ENCODE results near the gene STAU1. TPM values are rescaled to one million over a fixed set of nuclear protein-coding genes. Genes with fewer than 3 reads are reported as not detected.
A peak's percentile ranks its signal among the peaks of the same experiment; 100 is the strongest.

STAU1 gene
- total and polyA plus RNA-seq, 5 donors from 2014 or later = 29.6 to 67.6 (median 39.1) TPM

DNA sequence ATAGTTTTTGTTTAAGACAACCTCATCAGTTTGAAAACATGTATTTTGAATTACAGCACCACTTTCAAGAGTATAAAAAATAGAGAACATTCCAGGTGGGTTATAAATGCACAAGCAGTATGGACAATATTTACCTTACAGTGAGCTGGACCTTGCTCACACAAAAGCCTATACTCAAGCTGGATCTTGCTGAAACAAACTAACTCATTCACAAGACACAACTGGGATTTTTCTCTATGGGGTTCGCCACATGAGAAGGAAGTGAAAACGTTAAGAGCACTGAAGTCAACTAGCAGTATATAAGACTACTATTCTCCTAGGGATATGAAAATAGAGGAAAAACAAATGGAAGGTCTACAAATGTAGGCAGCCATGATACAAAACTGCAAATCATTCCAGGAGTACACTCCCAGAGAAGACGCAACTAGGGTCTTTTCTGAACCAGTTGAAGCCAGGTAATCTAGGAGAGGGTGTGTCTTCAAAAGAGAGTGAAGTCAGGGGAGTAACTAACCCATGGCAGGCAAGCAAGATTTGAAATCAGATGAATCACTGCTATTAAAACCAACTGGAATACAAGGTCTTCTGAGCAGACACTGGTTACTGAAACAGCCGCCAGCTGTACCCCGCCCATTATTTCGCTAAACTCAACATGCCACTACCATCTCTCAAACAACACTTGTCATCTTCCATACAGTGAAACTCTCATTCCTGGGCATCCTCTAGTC is 26.5 kb downstream of the STAU1 start:
- ATAC-seq (ENCODE audit: low read depth in 2 of 2) = no peak
- Histone ChIP-seq H3K27ac (ENCODE audit: insufficient read depth, low read length, poor library complexity, severe bottlenecking) (no peak overlapping the region), H3K36me3 (ENCODE audit: control insufficient read depth, insufficient read depth, low read length) (peaks cover 25% of the 10 kb centered on the region), H3K9me3 (ENCODE audit: control insufficient read depth in 2 of 2, low read length in 2 of 2) (no peaks in the 10 kb centered on the region), H3K27me3 (ENCODE audit: control insufficient read depth, insufficient read depth, low read length) (no peaks in the 10 kb centered on the region), H3K4me1 (ENCODE audit: control insufficient read depth, insufficient read depth, low read length, poor library complexity, severe bottlenecking) (peaks cover 17% of the 10 kb centered on the region), H3K4me3 (ENCODE audit: low read depth, low read length) (no peak overlapping the region)
- H3K36me3 Mint-ChIP-seq = peaks cover 12% of the 10 kb centered on the region
- no peaks in the 10 kb centered on the region for H3K9me3 Mint-ChIP-seq
- no peaks in the 10 kb centered on the region for H3K27me3 Mint-ChIP-seq
- H3K27ac Mint-ChIP-seq = peak overlapping the region; percentile 29 to 70 (median 62)
- peaks cover 29 to 53% (median 38%) of the 10 kb centered on the region in 4 donors for H3K4me1 Mint-ChIP-seq
- DNase-seq = no peak
- H3K4me3 Mint-ChIP-seq = peak overlapping the region in 1 of 4 donors; percentile 29

DNA sequence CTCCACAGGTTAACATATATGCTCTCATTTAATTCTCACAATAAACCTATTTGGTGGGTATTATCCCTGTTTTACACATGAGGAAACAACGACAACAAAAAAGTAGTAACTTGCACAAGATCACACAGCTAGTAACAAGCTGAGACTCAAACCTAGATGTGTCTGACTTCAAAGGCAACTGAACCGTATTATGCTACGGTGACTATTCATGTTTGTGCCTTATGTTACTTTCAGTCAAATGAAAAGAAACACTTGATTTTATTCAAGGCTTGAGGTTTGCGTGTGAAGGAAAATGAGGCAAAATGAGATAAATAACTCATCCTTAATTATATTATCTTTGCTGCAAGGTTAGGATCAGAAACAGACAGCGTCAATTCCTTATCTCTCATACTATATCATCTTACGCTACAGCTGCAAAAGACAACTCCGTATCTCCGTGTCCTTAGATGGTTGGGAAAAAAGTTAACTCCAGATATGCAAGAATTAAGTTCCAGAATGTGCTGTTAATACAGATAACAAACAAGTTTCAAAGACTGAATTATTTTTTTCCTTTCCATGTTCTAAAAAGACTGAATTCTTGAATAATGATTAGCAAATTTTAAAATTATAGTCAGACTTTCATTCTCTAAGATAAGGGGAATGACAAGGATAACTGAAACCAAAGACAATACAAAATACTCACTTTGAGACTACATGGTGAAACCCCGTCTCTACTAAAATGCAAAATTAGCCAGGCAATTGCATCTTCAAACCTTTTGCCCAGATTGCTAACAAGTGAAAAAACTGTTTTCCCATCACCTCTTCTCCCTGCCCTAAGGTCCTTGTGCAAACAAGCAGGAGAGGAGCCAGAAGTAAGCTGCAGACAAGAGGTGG is 27.8 kb downstream of the STAU1 start:
- H3K4me1 Mint-ChIP-seq = peaks cover 29 to 56% (median 40%) of the 10 kb centered on the region in 4 donors
- no peak overlapping the region for H3K4me3 Mint-ChIP-seq
- peaks cover 16% of the 10 kb centered on the region for H3K36me3 ChIP-seq (ENCODE audit: control insufficient read depth, insufficient read depth, low read length)
- no peaks in the 10 kb centered on the region for H3K27me3 Mint-ChIP-seq
- peaks cover 6% of the 10 kb centered on the region for H3K4me1 ChIP-seq (ENCODE audit: control insufficient read depth, insufficient read depth, low read length, poor library complexity, severe bottlenecking)
- H3K9me3 ChIP-seq (ENCODE audit: control insufficient read depth in 2 of 2, low read length in 2 of 2) = no peaks in the 10 kb centered on the region
- no peaks in the 10 kb centered on the region for H3K9me3 Mint-ChIP-seq
- H3K27me3 ChIP-seq (ENCODE audit: control insufficient read depth, insufficient read depth, low read length) = no peaks in the 10 kb centered on the region
- DNase-seq (no peak), ATAC-seq (ENCODE audit: low read depth in 2 of 2) (no peak)
- H3K27ac Mint-ChIP-seq = peak overlapping the region; percentile 4 to 70 (median 69)
- H3K4me3 ChIP-seq (ENCODE audit: low read depth, low read length) = no peak overlapping the region
- H3K36me3 Mint-ChIP-seq = peaks cover 9% of the 10 kb centered on the region
- no peak overlapping the region for H3K27ac ChIP-seq (ENCODE audit: insufficient read depth, low read length, poor library complexity, severe bottlenecking)

DNA sequence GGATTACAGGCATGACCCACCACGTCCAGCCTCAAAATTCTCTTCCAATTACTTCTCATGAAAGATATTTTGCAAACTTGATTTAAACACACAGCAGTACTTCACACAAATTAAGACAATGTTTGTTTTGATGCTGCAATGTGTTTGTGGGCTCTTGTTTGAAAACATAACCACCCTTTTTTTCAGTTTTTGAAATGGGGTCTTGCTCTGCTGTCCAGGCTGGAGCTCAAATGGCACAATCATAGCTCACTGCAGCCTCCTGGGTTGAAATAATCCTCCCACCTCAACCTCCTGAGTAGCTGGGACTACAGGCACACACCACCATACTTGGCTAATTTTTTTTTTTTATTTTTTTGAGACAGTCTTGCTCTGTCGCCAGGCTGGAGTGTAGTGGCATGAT is 31.0 kb downstream of the STAU1 start:
- Histone ChIP-seq H3K4me1 (ENCODE audit: control insufficient read depth, insufficient read depth, low read length, poor library complexity, severe bottlenecking) (peaks cover 5% of the 10 kb centered on the region), H3K36me3 (ENCODE audit: control insufficient read depth, insufficient read depth, low read length) (peaks cover 21% of the 10 kb centered on the region), H3K27ac (ENCODE audit: insufficient read depth, low read length, poor library complexity, severe bottlenecking) (no peak overlapping the region), H3K27me3 (ENCODE audit: control insufficient read depth, insufficient read depth, low read length) (no peaks in the 10 kb centered on the region), H3K4me3 (ENCODE audit: low read depth, low read length) (no peak overlapping the region), H3K9me3 (ENCODE audit: control insufficient read depth in 2 of 2, low read length in 2 of 2) (no peaks in the 10 kb centered on the region)
- Mint-ChIP-seq H3K9me3 (no peaks in the 10 kb centered on the region), H3K36me3 (peaks cover 9% of the 10 kb centered on the region), H3K27ac (peak overlapping the region; percentile 20 to 76 (median 48)), H3K27me3 (no peaks in the 10 kb centered on the region), H3K4me3 (no peak overlapping the region), H3K4me1 (peaks cover 27 to 59% (median 42%) of the 10 kb centered on the region in 4 donors)
- DNase-seq (no peak), ATAC-seq (ENCODE audit: low read depth in 2 of 2) (no peak)

DNA sequence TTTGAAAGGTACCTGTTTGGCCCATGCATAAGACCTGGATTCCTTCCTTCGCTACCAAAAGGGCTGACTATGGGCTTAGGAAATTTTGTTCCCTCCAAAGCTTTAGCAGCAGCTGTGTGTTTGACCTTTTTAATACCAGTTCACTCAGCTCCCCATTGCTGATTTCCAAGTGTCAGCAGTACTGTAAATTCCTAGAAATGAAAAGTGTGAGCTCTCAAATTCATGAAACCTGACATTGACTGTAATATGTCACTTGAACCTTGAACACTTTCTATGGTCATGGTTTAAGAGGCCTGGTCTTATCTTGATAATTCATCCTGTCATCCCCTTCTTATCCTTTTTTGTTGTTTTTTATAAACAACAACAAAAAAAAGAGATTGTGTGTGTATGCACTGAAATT is 31.7 kb downstream of the STAU1 start:
- no peak overlapping the region for H3K4me3 ChIP-seq (ENCODE audit: low read depth, low read length)
- H3K36me3 Mint-ChIP-seq = peaks cover 10% of the 10 kb centered on the region
- peaks cover 5% of the 10 kb centered on the region for H3K4me1 ChIP-seq (ENCODE audit: control insufficient read depth, insufficient read depth, low read length, poor library complexity, severe bottlenecking)
- no peak overlapping the region for H3K4me3 Mint-ChIP-seq
- H3K9me3 Mint-ChIP-seq = no peaks in the 10 kb centered on the region
- ATAC-seq (ENCODE audit: low read depth in 2 of 2) = no peak
- H3K36me3 ChIP-seq (ENCODE audit: control insufficient read depth, insufficient read depth, low read length) = peaks cover 24% of the 10 kb centered on the region
- H3K27me3 Mint-ChIP-seq = no peaks in the 10 kb centered on the region
- no peak overlapping the region for H3K27ac ChIP-seq (ENCODE audit: insufficient read depth, low read length, poor library complexity, severe bottlenecking)
- H3K4me1 Mint-ChIP-seq = peaks cover 22 to 52% (median 36%) of the 10 kb centered on the region in 4 donors
- no peaks in the 10 kb centered on the region for H3K27me3 ChIP-seq (ENCODE audit: control insufficient read depth, insufficient read depth, low read length)
- no peak for DNase-seq
- no peaks in the 10 kb centered on the region for H3K9me3 ChIP-seq (ENCODE audit: control insufficient read depth in 2 of 2, low read length in 2 of 2)
- peak overlapping the region in 2 of 3 donors; percentile 36 to 48 for H3K27ac Mint-ChIP-seq

DNA sequence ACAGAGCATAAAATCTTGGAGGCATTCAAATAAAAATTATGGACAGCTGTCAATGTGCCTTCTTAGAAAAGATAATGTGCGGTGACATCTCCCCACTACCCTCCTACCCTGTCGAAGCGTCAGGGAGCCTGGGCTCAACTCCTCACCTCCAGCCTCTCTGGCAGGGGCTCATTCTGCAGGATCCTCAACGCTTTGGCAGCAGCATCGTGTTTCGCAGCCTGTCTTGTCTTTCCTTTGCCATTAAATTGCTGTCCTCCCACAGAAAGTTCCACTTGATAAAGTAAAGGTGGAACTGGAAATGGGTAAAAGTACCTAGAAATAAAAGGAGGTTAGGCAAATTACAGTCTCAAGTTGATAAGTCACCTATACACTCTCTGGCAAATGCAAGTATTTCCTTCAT is 36.7 kb downstream of the STAU1 start:
- Histone ChIP-seq H3K4me3 (ENCODE audit: low read depth, low read length) (no peak overlapping the region), H3K9me3 (ENCODE audit: control insufficient read depth in 2 of 2, low read length in 2 of 2) (no peaks in the 10 kb centered on the region), H3K4me1 (ENCODE audit: control insufficient read depth, insufficient read depth, low read length, poor library complexity, severe bottlenecking) (peaks cover under 1% of the 10 kb centered on the region), H3K36me3 (ENCODE audit: control insufficient read depth, insufficient read depth, low read length) (peaks cover 56% of the 10 kb centered on the region), H3K27me3 (ENCODE audit: control insufficient read depth, insufficient read depth, low read length) (no peaks in the 10 kb centered on the region), H3K27ac (ENCODE audit: insufficient read depth, low read length, poor library complexity, severe bottlenecking) (no peak overlapping the region)
- no peaks in the 10 kb centered on the region for H3K9me3 Mint-ChIP-seq
- DNase-seq (no peak), ATAC-seq (ENCODE audit: low read depth in 2 of 2) (no peak)
- H3K4me3 Mint-ChIP-seq = no peak overlapping the region
- no peak overlapping the region for H3K27ac Mint-ChIP-seq
- peaks cover 19 to 32% (median 21%) of the 10 kb centered on the region in 4 donors for H3K4me1 Mint-ChIP-seq
- H3K27me3 Mint-ChIP-seq = no peaks in the 10 kb centered on the region
- H3K36me3 Mint-ChIP-seq = peaks cover 21% of the 10 kb centered on the region

DNA sequence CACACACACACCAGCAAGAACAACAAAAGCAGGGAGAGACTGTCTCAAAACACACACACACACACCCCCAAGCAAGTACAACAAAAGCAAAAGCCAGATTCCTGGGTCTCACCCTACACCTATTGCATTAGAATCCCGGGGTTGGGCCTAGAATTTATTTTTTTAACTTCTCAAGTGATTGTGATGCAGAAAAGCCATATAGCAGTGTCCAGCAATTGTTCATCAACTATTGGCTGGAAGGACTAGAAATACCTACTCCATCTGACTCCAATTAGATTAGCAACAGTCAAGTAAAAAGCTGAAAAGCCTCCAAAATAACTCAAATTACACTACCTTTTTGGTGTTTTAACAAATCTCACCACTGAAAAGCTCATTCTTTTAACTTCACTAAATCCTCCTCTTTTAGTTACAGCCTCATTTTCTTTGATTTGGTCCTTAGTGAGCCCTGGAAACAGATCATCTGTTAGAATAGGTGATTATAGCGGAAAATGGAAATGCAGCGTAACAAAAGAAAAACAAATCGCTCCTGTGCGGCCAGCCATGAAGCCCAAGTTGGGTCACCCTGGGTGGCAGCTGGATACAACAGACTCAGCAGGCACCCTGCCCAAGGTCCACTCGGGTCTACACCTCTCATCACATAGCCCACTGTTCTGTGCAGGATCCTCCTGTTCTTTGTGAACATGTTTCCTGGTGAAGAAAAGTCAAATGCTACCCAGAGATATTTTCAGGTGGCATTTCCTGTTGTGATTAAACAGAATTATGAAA is 38.7 kb downstream of the STAU1 start:
- Histone ChIP-seq H3K27ac (ENCODE audit: insufficient read depth, low read length, poor library complexity, severe bottlenecking) (no peak overlapping the region), H3K27me3 (ENCODE audit: control insufficient read depth, insufficient read depth, low read length) (no peaks in the 10 kb centered on the region), H3K9me3 (ENCODE audit: control insufficient read depth in 2 of 2, low read length in 2 of 2) (no peaks in the 10 kb centered on the region), H3K36me3 (ENCODE audit: control insufficient read depth, insufficient read depth, low read length) (peaks cover 64% of the 10 kb centered on the region), H3K4me1 (ENCODE audit: control insufficient read depth, insufficient read depth, low read length, poor library complexity, severe bottlenecking) (no peaks in the 10 kb centered on the region), H3K4me3 (ENCODE audit: low read depth, low read length) (no peak overlapping the region)
- Mint-ChIP-seq H3K36me3 (peaks cover 24% of the 10 kb centered on the region), H3K9me3 (no peaks in the 10 kb centered on the region), H3K27ac (peak overlapping the region; percentile 15 to 77 (median 34)), H3K4me3 (peak overlapping the region in 1 of 4 donors; percentile 68), H3K4me1 (peaks cover 8 to 19% (median 15%) of the 10 kb centered on the region in 4 donors), H3K27me3 (no peaks in the 10 kb centered on the region)
- ATAC-seq (ENCODE audit: low read depth in 2 of 2) (no peak), DNase-seq (no peak)

DNA sequence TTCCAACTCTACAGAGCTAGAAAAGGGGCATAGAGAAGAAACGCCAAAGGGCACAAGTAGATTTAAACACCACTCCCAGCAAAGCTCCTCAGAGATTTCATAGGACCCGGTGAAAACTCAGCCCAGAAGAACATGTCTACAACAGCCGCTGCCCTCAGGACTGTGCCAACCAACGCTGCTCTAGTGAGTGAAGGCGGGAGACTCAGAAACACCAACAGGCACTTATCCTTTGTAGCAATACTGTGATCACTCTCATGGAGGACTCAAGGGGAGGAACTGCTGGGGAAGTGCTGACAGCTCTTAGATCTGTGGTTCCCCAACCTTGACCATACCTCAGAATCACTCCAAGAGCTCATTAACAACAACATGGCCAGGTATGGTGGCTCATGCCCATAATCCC is 39.5 kb downstream of the STAU1 start:
- Mint-ChIP-seq H3K4me3 (no peak overlapping the region), H3K27me3 (no peaks in the 10 kb centered on the region), H3K4me1 (peaks cover 14 to 26% (median 21%) of the 10 kb centered on the region in 4 donors), H3K36me3 (peaks cover 32% of the 10 kb centered on the region), H3K27ac (peak overlapping the region in 2 of 3 donors; percentile 65 to 86), H3K9me3 (no peaks in the 10 kb centered on the region)
- Histone ChIP-seq H3K4me3 (ENCODE audit: low read depth, low read length) (no peak overlapping the region), H3K36me3 (ENCODE audit: control insufficient read depth, insufficient read depth, low read length) (peaks cover 66% of the 10 kb centered on the region), H3K27ac (ENCODE audit: insufficient read depth, low read length, poor library complexity, severe bottlenecking) (no peak overlapping the region), H3K27me3 (ENCODE audit: control insufficient read depth, insufficient read depth, low read length) (no peaks in the 10 kb centered on the region), H3K9me3 (ENCODE audit: control insufficient read depth in 2 of 2, low read length in 2 of 2) (no peaks in the 10 kb centered on the region), H3K4me1 (ENCODE audit: control insufficient read depth, insufficient read depth, low read length, poor library complexity, severe bottlenecking) (no peaks in the 10 kb centered on the region)
- ATAC-seq (ENCODE audit: low read depth in 2 of 2) = no peak
- no peak for DNase-seq

Measured in CD4-positive, CD25-positive, alpha-beta regulatory T cell (primary cell).